HG03280 (cell line): ENCODE data around the gene TRIP13.

Experiments
- ATAC-seq: cut with Tn5 transposase; IDR thresholded peaks from one replicate; pipeline ENCODE4 v1.9.1; 2021; ENCODE audit warnings: mild to moderate bottlenecking, moderate library complexity; ENCODE audit not compliant: unreplicated experiment

Gene TRIP13

DNA sequence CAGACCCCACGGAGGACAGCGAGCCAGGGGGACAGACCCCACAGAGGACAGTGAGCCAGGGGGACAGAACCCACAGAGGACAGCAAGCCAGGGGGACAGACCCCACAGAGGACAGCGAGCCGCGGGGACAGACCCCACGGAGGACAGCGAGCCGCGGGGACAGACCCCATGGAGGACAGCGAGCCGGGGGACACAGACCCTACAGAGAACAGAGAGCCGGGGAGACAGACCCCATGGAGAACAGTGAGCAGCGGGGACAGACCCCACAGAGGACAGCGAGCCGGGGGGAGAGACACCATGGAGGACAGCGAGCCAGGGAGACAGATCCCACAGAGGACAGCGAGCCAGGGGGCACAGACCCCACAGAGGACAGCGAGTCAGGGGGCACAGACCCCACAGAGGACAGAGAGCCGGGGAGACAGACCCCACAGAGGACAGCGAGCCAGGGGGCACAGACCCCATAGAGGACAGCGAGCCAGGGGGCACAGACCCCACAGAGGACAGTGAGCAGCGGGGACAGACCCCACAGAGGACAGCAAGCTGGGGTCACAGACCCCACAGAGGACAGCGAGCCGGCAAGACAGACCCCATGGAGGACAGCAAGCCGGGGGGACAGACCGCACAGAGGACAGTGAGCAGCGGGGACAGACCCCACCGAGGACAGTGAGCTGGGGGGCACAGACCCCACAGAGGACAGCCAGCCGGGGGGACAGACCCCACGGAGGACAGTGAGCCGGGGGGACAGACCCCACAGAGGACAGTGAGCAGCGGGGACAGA lies 37.5 kb upstream of the TRIP13 start:
- no peak for ATAC-seq

DNA sequence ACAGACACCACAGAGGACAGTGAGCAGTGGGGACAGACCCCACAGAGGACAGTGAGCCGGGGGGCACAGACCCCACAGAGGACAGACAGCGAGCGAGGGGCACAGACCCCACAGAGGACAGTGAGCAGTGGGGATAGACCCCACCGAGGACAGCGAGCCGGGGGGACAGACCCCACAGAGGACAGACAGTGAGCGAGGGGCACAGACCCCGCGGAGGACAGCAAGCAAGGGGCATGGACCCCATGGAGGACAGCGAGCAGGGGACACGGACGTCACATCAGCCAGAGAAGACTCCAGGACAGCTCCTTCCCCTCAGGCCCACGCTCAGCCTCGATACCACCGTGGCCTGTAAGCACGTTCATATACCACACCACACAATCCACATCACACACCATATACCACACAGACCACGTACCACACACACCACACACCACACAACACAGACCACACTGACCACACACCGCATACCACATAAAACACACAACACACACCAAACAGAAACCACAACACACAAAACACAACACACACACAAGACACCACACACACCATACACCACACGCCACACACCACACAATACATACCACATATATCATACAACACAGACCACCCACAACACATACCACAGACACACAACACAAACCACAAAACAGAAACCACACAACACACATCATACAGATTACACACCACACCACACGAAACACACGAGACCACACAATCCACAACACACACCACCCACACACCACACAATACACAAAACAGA lies 36.7 kb upstream of the TRIP13 start:
- no peak for ATAC-seq

DNA sequence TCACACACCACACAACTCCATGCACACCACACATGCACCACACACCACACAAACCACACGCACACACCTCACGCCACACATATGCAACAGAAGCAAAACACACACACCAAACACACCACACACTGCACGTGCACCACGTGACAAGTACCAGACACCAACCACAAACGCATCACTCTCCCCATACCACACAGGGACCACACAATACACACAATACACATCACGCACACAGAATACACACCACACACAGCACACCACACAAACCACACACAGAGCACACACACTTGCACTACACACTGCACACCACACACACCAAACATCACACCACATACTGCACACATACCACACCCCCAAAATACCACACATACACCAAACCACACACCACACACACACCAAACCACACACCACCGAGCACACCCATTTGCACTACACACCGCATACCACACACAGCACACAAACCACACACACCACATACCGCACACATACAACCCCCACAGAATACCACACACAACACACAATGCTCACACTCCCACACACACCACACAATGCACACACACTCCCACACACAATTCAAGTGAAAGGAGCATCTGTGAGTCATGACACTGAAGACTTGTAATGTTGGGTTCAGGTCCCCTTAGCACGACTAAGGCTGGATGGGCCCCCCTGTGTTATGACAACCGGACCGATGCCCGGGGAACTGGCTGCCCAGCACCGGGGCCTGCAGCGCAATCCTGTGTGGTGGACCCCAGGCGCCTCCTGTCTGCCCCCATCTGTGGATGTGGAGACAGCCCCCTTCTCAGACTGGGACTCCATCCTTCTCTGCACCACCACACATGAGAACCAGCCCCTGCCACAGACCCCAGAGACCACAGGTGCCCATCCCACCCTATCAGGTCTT lies 35.9 kb upstream of the TRIP13 start:
- no peak for ATAC-seq

DNA sequence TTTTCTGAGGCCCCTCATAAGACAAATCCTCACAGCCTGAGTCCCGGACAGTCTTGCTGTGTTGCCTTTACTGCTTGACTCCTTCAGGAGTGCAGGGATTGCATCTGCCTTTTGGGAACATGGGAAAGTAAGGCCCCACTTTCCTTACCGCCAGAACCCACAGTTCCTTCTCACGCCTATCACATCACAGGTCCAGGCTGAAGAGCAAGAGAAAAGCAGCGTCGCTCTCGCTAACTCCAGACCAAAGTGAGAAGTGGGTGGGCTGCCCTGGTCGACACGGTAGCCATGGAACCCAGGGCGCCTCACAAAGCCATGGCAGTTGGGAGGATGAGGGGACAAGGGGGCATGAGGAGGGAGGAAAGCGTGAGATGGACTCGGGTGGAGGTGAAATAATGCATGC lies 34.0 kb upstream of the TRIP13 start:
- no peak for ATAC-seq

DNA sequence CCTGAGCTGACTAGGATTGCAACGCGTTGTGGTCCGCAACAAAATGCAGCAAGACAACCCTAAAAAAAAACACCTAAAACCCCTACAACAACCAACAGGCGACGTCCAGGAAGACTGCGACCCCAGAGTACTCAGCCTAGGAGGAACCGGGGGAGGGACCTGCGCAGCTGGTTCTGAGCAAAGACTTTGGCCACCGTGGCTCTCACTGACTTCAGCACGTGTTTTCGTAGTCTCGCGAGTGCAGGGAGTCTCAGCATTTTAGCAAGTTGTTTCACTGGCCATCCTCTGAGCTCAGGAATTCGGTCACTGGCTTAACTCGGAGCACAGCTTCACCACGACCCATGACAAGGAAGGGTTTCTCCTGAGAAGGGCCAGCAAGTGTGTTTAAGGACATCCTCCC lies 33.3 kb upstream of the TRIP13 start:
- ATAC-seq: no peak

DNA sequence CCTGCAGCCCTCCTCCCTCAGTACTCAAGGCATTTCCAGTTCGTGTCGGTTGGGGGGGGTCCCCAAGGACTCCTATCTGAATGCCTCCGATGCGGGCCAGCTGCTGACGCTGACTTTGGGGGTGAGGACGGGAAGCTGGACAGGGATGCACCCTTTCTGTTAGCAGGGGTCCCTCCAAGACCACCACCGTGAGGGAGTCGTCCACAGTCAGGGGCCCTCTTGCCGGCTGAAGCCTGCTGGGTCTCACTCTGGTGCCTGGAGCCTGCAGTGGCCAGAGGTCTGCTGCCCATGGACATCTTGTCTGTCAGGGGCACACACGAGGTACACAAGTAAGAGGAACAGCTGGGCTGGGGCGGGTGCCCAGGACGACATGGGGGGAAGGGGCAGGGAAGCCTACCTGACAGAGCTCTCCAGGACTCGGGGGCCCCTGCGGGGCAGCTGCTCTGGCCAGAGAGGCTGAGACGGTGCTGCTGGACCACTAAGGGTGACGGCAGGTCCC lies 32.8 kb upstream of the TRIP13 start:
- ATAC-seq: no peak

DNA sequence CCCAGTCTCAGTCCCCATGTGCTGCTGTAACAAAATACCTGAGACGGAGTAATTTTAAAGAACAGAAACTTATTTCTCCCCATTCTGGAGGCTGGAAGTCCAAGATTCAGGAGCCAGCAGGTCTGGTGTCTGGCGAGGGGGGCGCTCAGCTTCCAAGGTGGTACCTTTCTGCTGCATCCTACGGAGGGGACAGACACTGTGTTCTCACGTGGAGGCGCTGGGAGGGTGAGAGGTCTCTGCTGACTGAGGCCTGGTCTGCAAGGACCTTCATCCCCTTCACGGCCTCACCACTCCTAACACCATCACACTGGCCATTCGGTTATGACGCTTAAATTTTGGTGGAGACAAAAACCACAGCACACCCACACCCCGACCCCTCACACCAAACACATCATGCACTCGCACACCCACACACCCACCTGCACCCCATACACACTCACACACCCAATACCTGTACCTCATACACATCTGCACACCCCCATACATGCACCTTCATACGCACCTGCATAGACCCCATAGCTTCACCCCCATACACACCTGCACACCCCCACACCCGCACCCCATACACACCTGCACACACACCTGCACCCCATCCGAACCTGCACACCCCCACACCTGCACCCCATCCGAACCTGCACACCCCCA lies 32.1 kb upstream of the TRIP13 start:
- no peak for ATAC-seq

DNA sequence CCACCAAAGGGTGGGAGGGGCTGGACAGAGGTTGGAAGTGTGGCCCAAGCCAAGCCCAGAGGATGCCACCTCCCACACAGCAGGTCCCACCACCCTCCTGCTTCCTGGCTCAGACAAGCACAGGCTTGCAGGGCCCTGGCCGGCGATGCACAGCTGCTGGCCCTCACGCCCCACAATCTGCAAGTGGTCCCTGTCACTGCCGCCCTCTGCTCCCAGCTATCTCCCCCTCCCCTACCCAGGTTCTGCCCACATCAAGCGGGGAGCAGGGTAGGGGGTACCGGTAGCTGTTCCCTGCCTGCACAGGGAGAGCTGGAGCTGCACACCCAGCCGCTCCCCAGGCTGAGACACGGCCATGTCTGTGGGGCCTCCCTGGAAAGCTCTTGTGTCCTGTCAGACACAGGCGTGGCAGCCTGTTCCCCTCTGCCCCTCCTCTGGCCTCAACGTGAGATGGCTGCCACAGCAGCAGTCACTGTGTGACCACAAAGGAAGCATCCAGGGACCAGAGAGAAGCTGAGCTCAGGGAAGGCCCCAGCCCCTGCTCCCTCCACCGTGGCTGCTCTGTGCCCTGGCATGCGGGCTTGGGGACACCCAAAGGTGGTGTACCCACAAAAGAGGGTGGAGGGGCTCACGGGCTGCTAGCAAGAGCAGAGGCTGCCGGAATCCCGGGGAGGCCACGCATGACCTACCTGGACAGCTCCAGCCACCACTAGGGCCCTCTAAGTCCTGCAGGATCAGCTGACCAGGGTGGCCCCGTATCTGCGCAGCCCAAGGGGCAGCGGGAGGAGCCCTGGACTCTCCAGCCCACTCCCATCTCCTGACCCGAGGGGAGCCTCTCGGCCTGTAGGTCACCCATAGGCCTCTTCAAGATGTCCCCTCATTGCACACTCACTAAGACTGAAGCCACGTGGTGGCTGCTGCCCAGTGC lies 31.0 kb upstream of the TRIP13 start:
- no peak for ATAC-seq

DNA sequence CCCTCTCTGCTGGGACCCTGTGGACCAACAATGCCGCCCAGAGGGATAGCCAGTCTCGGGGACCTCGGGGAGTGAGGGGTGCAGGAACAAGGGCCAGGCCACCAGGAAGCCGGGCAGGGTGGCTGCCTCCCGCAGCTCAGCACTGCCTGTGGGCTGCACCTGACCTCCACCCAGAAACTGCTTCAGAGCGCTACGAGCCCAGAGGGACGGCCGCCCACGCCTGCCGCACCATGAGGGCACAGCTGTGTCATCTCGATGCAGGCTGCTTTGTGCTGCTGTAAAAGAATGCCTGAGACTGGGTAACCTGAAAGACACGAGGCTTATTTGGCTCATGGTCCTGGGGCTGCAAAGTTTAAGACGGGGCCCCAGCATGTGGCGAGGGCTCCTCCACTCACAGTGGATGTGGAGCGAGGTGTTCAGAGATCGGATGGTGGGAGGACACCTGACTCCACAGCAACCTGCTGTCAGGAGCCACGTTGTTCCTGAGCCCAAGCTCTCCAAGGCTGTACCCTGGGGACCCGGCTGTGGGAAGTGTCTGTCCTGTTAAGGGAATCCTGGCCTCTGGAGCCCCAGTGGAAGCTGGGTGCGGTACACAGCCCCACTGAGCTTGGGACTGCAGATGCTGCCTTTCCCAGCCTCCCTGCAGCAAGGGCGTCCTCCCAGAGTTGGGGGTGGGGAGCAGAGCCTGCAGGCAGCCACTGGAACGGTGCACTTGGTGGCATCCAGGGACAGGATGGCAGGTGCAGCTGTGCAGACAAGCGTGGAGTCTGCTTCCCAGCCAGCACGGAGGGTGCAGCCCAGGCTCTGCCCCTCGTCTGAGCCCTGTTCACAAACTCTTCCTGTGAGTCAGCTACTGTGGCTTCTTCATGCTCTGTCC lies 30.1 kb upstream of the TRIP13 start:
- ATAC-seq: no peak

DNA sequence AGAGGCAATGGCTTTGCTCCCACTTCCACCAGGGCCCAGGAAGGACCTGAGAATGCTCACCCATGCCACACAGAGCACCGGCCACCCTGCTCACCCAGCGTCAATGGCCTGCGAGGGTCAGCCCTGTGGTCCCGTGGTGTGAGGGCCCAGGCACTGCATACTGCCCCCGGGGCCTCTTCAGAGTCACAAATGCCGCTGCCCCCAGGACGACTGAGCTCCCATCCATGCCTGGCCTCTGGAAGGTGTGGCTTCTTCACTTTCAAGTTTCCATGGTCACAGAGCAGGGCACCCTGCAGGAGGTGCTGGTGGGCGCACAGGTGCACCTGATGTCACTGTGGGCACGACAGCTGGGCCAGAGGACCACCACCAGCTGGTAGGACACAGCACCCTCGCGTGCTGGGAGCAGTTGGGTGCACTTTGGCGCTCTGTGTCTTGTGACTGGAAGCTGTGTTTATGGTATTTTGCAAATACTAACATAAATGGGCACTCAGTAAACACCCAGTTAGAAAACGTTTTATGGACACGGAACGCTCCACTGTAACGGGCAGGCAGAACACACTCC lies 29.4 kb upstream of the TRIP13 start:
- no peak for ATAC-seq

DNA sequence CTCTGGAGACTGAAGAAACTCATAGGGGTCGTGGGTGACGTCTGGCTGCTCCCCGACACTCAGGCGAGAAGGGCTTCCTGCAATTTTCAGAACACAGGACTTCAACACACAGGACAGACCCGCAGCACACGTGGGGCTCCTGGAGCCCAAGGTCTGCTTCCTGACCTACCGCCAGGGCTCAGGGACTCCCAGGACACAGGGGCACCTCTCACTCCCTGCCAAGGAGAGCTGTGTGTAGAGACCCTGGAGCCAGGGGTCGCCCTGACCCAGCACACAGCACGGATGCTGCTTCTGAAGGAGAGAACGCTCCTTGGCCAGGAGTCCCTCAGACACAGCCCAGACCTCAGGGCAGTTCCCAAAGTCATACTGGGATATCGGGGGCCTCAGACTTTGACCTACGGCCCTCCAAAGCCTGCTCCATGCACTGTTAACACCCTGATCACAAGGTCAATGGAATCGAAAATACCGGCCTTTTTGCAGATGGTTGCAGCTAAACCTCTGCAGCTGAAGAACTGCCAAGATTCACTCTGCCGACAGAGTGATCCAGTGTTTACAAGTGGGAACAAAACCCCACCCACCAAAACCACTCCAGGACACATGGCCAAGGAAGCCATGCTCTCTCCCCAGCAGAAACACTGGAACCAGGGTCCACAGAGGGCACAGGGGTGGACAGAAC lies 28.1 kb upstream of the TRIP13 start:
- no peak for ATAC-seq

DNA sequence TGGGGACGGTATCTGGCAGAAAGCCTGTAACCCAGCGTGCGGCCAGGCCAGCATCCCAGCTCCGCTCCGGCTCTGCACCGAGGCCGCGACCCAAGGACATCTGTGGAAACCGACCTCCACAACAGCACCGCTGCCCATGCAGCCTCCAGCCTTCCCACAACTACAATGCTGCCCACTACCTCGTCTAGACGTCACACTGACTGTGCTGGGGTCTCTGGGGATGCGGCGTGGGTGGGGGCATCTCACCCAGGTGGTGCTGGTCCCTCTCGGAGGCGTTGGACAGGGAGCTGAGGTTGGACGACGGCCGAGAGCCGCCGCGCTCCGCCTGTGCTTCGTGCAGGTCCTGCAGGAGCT lies 27.5 kb upstream of the TRIP13 start:
- ATAC-seq: no peak

DNA sequence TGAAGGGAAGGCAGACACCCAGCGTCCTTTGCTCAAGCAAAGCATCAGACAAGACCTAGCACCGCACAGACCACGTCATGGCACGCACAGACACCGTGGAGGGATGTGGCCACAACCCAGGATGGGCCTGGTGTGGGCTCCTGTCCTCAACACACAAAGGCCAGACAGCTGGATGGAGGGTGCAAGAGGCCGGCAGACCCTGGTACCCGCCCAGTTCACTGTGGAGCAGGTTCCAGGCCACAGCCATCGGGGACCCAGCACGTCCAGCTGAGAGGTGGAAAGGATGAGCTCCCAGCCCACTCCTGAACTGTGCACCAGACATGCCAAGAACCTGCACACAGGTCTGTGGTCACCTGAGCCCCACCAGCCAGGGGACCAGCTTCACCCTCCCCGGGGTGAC lies 26.9 kb upstream of the TRIP13 start:
- ATAC-seq: no peak

DNA sequence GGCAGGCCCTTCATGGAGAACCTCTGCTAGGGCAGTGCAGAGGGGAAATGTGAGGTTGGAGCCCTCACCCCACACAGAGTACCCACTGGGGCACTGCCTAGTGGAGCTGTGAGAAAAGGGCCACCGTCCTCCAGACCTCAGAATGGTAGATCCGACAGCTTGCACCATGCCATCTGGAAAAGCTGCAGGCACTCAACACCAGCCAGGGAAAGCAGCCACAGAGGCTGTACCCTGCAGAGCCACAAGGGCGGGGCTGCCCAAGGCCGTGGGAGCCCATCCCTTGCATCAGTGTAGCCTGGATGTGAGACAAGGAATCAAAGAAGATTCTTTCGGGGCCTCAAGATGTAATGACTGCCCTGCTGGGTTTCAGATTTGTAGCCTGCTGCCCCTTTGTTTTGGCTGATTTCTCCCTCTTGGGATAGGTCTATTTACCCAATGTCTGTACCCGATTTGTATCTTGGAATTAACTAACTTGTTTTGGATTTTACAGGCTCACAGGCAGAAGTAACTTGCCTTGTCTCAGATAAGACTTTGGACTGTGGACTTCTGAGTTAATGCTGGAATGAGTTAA lies 25.3 kb upstream of the TRIP13 start:
- no peak for ATAC-seq

DNA sequence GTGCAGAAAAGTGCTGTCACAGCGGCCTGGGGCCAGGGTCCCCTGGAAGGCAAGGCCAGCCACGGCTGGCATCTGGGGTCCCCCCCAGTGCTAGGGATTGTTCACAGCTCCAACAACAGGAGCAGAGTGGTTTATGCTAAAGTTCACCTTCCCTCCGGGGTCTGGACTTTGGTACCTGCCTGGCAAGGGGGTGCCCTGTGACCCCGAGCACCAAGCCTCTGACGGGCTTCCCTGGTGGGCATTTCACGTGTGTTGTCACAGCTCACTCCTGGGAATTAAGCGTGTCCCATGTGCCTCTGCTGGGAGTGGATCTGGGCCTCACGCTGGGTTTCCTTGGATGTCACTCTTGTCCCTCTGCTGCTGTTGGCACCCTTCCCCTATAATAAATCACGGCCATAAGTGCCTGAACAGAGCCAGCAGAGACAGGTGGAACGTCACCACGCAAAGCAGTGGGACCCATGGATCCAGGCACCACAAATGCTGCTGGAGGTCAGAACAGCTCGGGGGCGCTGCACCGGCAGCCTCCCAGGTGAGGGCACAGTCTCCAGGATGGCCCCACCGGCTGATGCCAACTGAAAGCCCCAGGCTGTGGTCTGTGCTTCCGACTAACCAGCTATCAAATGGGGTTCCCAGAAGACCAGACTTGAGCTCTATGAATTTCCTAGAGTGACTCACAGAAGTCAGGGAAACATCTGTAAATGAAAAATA lies 24.1 kb upstream of the TRIP13 start:
- ATAC-seq: no peak

DNA sequence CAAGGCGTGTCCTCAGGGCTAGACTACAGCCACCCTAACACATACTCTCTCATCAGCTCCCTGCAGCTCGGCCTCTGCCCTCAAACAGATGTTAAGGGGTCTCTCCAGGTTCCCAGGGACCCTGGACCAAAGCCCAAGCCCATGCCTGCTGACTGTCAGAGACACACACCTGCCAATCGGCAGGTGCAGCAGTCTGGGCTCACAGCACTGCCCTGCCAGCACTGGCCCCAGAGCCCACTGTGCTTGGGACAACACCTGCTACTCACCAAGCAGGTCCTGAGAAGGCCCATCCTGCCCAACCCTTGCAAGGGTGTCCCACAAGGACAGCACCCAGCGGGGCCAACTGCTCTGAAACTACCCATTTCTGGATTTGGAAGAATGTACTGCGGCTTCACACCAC lies 21.7 kb upstream of the TRIP13 start:
- no peak for ATAC-seq
